ENCODE data around the gene SPDEF. TPM values are rescaled to one million over a fixed set of nuclear protein-coding genes. Genes with fewer than 3 reads are reported as not detected.
A peak's percentile ranks its signal among the peaks of the same experiment; 100 is the strongest.

Gene SPDEF
- total RNA-seq, 2 experiments from 2014 or later: not detected

DNA sequence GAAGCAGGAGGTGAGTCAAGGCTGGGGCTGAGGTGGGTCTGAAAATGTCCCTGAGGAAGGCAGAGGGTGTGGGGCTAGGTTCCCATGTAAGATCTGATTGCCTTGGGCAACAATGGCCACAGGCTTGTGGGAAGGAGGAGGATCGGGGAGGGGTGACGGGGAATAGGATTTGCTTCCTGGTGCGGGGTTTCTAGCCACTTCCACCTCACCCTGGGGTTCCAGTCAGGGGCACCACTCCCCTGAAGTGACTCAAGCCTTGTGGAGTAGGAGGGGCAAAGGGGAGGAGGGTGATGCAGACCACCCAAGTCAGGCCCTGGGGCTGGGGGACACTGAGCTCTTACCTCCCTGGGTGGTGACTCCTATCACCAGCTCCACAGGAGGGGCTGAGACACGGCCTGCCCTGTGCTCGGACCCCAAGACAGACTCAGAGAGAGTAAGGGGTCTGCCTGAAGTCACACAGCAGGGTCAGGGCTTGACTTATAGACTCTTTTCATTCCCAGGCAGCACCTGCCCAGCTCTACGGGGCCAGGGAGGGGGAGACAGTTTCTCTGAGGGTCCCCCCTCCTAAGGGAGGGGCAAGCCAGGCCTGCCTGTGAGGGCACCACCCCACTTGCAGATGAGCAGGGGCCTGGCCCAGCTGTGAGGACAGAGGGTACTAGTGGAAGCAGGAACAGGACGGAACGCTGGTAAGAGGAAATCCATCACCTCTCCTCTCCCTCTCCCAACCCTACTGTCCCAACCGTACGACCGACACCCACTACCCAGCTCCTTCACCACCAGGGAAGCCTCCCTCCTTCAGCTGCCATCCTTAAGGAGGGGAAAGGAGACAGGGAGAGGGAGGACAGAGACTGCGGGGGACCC, 12.4 kb upstream of the SPDEF start:
- ChIA-PET CTCF (interaction anchor here (0.6 to 0.7 kb wide), 2 partner anchors 15 to 79 kb away, joined by 3 read pairs; no protein-coding TSS in a partner anchor), POLR2A (no interaction called here)
- Mint-ChIP-seq H3K36me3 (ENCODE audit: low read depth) (no peaks in the 10 kb centered on the region), H3K27ac (peak overlapping the region; percentile 68), H3K4me3 (no peak overlapping the region), H3K9me3 (no peaks in the 10 kb centered on the region), H3K4me1 (no peaks in the 10 kb centered on the region), H3K27me3 (no peaks in the 10 kb centered on the region)
- DNase-seq: no peak

GRCh38 chr6:34566830-34567546, 10.9 kb upstream of the SPDEF start:
- ChIA-PET CTCF (no interaction called here), POLR2A (no interaction called here)
- no peaks in the 10 kb centered on the region for H3K36me3 Mint-ChIP-seq (ENCODE audit: low read depth)
- DNase-seq: no peak
- no peaks in the 10 kb centered on the region for H3K27me3 Mint-ChIP-seq
- no peak overlapping the region for H3K4me3 Mint-ChIP-seq
- H3K4me1 Mint-ChIP-seq: no peaks in the 10 kb centered on the region
- H3K27ac Mint-ChIP-seq: no peak overlapping the region
- no peaks in the 10 kb centered on the region for H3K9me3 Mint-ChIP-seq

GRCh38 chr6:34565722-34566137, 9.6 kb upstream of the SPDEF start:
- Mint-ChIP-seq H3K4me1 (no peaks in the 10 kb centered on the region), H3K36me3 (ENCODE audit: low read depth) (no peaks in the 10 kb centered on the region), H3K27ac (no peak overlapping the region), H3K4me3 (no peak overlapping the region), H3K9me3 (no peaks in the 10 kb centered on the region), H3K27me3 (no peaks in the 10 kb centered on the region)
- CTCF ChIA-PET: no interaction called here
- no peak for DNase-seq
- POLR2A ChIA-PET: no interaction called here

DNA sequence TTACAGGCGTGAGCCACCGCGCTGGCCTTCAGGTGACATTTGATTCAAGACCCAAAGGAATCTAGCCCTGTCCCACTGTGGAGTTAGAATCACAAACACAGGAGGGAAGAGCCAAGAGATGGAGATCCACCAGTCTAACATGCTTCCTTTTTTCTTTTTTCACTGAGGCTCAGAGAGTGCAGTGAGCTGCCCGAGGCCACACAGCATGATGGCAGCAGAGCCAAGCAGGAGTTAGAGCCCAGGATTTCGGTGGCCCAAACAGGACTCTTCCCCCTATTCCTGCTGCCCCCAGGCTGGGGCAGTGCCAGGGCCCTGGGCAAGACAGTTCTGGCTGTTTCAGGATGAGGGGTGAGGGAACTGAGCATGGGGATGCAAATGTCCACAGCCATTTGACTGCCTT, 8.1 kb upstream of the SPDEF start:
- CTCF ChIA-PET: no interaction called here

DNA sequence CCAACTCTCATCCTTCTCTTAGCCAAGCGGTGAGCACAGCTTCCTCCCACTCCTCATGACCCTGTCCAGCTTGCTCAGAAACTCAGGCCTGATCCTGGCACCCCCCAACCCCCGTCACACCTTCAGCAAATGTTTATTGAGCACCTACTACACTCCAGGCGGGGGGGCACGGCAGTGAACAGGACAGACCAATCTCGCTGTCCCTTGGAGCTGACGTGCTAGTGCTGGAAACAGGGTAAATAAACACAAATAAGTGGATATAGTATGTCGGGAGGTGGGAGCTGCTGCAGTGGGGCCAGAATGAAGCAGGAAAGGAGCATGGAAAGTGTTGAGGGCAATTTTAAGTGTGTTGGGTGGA, 7.4 kb upstream of the SPDEF start:
- H3K27me3 Mint-ChIP-seq: no peaks in the 10 kb centered on the region
- CTCF ChIA-PET: no interaction called here
- POLR2A ChIA-PET: interaction anchor here (0.7 kb wide), 1 partner anchor 181 kb away, joined by 5 read pairs; no protein-coding TSS in a partner anchor
- H3K27ac Mint-ChIP-seq: no peak overlapping the region
- H3K9me3 Mint-ChIP-seq: no peaks in the 10 kb centered on the region
- no peaks in the 10 kb centered on the region for H3K4me1 Mint-ChIP-seq
- H3K4me3 Mint-ChIP-seq: no peak overlapping the region
- DNase-seq: no peak
- H3K36me3 Mint-ChIP-seq (ENCODE audit: low read depth): no peaks in the 10 kb centered on the region

More for the DNA sequence above, 8.1 kb upstream of the SPDEF start:
- Mint-ChIP-seq H3K27ac (no peak overlapping the region), H3K9me3 (no peaks in the 10 kb centered on the region), H3K4me1 (no peaks in the 10 kb centered on the region), H3K4me3 (no peak overlapping the region), H3K36me3 (ENCODE audit: low read depth) (no peaks in the 10 kb centered on the region), H3K27me3 (no peaks in the 10 kb centered on the region)
- POLR2A ChIA-PET: no interaction called here
- no peak for DNase-seq

GRCh38 chr6:34562861-34563512, 6.9 kb upstream of the SPDEF start:
- no peak overlapping the region for H3K27ac Mint-ChIP-seq
- no peaks in the 10 kb centered on the region for H3K4me1 Mint-ChIP-seq
- no peaks in the 10 kb centered on the region for H3K9me3 Mint-ChIP-seq
- no peak for DNase-seq
- H3K4me3 Mint-ChIP-seq: no peak overlapping the region
- no peaks in the 10 kb centered on the region for H3K36me3 Mint-ChIP-seq (ENCODE audit: low read depth)
- no peaks in the 10 kb centered on the region for H3K27me3 Mint-ChIP-seq
- POLR2A ChIA-PET: interaction anchor here (0.7 kb wide), 1 partner anchor 181 kb away, joined by 5 read pairs; no protein-coding TSS in a partner anchor
- CTCF ChIA-PET: interaction anchor here (0.9 kb wide), 1 partner anchor 31 kb away, joined by 4 read pairs; no protein-coding TSS in a partner anchor

DNA sequence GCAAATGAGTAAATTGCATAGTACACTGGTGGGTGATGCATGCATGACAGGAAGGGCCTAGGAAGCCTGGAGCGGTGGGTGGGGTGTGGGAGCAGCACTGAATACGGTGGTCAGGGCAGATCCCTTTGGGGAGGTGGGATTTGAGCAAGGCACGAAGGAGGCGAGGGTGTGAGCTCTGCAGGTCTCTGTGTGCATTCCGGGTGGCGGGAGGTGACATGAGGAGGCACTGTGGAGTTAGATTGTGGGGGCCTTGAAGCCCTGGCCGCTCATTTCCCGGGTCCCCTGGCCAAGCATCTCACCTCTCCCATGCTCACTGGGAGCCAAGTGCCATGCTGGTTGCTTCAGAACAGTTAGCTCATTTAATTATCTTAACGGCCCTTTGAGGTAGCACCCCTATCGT, 6.2 kb upstream of the SPDEF start:
- H3K36me3 Mint-ChIP-seq (ENCODE audit: low read depth): no peaks in the 10 kb centered on the region
- H3K4me3 Mint-ChIP-seq: no peak overlapping the region
- no peak for DNase-seq
- ChIA-PET POLR2A (no interaction called here), CTCF (interaction anchor here (0.9 kb wide), 1 partner anchor 32 kb away, joined by 4 read pairs; no protein-coding TSS in a partner anchor)
- H3K9me3 Mint-ChIP-seq: no peaks in the 10 kb centered on the region
- H3K4me1 Mint-ChIP-seq: no peaks in the 10 kb centered on the region
- H3K27me3 Mint-ChIP-seq: no peaks in the 10 kb centered on the region
- no peak overlapping the region for H3K27ac Mint-ChIP-seq

DNA sequence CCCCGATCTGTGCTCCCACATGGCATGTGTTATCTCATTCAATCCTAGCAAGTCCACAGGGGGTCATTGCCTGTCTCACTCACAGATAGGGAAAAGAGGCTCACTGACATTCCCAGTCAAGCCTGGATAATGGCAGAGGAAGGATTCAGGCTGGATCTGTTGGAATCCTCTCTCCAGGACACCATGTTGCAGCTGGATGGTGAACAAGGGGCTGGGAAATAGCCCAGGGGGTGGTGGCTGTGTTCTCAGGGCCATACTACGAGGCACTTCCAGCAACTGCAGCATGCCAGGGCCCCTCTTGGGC, 5.0 kb upstream of the SPDEF start:
- Mint-ChIP-seq H3K27me3 (no peaks in the 10 kb centered on the region), H3K27ac (no peak overlapping the region), H3K4me3 (no peak overlapping the region), H3K9me3 (no peaks in the 10 kb centered on the region), H3K4me1 (no peaks in the 10 kb centered on the region), H3K36me3 (ENCODE audit: low read depth) (no peaks in the 10 kb centered on the region)
- ChIA-PET POLR2A (no interaction called here), CTCF (no interaction called here)
- DNase-seq: no peak

- H3K9me3 Mint-ChIP-seq: no peaks in the 10 kb centered on the region
- no peak for DNase-seq
- POLR2A ChIA-PET: no interaction called here
- no peaks in the 10 kb centered on the region for H3K27me3 Mint-ChIP-seq
- H3K36me3 Mint-ChIP-seq (ENCODE audit: low read depth): no peaks in the 10 kb centered on the region
- no peak overlapping the region for H3K4me3 Mint-ChIP-seq
- CTCF ChIA-PET: interaction anchor here (0.6 kb wide), 2 partner anchors 78 to 130 kb away, joined by 3 to 6 read pairs; no protein-coding TSS in a partner anchor
- no peaks in the 10 kb centered on the region for H3K4me1 Mint-ChIP-seq
- no peak overlapping the region for H3K27ac Mint-ChIP-seq
Observed at GRCh38 chr6:34560366-34561226, 4.5 kb upstream of the SPDEF start.

DNA sequence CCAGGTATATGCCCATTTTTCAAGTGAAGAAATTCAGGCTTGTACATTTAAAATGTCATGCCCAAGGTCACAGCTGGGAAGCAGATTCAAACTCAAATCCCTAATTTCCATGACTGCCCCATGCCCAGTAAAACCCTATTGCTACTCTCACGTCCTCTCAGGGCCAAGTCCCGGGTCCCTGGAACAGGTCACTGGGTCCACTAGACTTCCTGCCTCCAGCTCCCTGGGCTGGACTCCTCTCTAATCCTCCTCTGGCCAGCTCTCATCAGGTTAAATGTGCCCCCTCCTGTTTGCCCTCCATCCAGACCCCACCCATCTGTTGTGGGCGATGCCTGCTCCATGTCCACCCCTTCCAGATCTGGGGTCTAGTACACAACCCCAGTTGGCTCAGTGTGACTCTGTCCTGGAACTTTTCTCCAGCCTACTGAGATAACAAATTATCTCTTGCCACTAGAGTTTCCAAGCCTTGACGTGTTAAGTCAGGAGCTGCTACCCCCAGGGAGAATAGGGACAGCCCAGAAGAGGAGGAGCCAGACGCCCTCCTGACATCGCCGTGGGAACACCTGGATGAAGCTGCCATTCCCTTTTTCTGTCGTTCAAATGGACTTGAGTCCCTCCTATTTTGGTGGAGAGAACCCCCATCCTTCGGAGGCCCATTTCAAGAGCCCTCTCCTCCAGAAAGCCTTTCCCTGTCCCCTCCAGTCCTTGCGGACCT, 3.7 kb upstream of the SPDEF start:
- H3K9me3 Mint-ChIP-seq: no peaks in the 10 kb centered on the region
- H3K27me3 Mint-ChIP-seq: no peaks in the 10 kb centered on the region
- H3K4me1 Mint-ChIP-seq: peaks cover 5% of the 10 kb centered on the region
- H3K4me3 Mint-ChIP-seq: no peak overlapping the region
- CTCF ChIA-PET: interaction anchor here (0.6 to 1.1 kb wide), 2 partner anchors 29 to 129 kb away, joined by 3 read pairs; no protein-coding TSS in a partner anchor
- H3K36me3 Mint-ChIP-seq (ENCODE audit: low read depth): no peaks in the 10 kb centered on the region
- POLR2A ChIA-PET: no interaction called here
- no peak for DNase-seq
- no peak overlapping the region for H3K27ac Mint-ChIP-seq

- ChIA-PET POLR2A (no interaction called here), CTCF (interaction anchor here (0.9 to 1.4 kb wide), 3 partner anchors 10 to 51 kb away, joined by 3 to 7 read pairs (median 6); no protein-coding TSS in a partner anchor)
- Mint-ChIP-seq H3K4me1 (peaks cover 17% of the 10 kb centered on the region), H3K27me3 (no peaks in the 10 kb centered on the region), H3K4me3 (no peak overlapping the region), H3K9me3 (no peaks in the 10 kb centered on the region), H3K27ac (no peak overlapping the region), H3K36me3 (ENCODE audit: low read depth) (no peaks in the 10 kb centered on the region)
- DNase-seq: no peak
Observed at GRCh38 chr6:34558172-34558714, 2.1 kb upstream of the SPDEF start.

GRCh38 chr6:34557228-34557627, 1.1 kb upstream of the SPDEF start:
- Mint-ChIP-seq H3K27me3 (no peaks in the 10 kb centered on the region), H3K27ac (peak overlapping the region; percentile 36)
- CTCF ChIA-PET: interaction anchor here (0.6 to 1.4 kb wide), 2 partner anchors 52 to 53 kb away, joined by 3 to 7 read pairs; no protein-coding TSS in a partner anchor

More at GRCh38 chr6:34557228-34557627, 1.1 kb upstream of the SPDEF start:
- no peak for DNase-seq
- Mint-ChIP-seq H3K4me3 (no peak overlapping the region), H3K36me3 (ENCODE audit: low read depth) (no peaks in the 10 kb centered on the region), H3K9me3 (no peaks in the 10 kb centered on the region), H3K4me1 (peaks cover 17% of the 10 kb centered on the region)
- POLR2A ChIA-PET: no interaction called here

Measured in activated CD4-positive, alpha-beta T cell treated with anti-CD3 and anti-CD28 coated beads, Interleukin-2, amount 10 ng/mL, durations not matched to agents 7 days and 5 days (primary cell).